Gastrocnemius medialis (tissue), 4 donors: Measurements from ENCODE around the gene TRMT44. TPM values are rescaled to one million over a fixed set of nuclear protein-coding genes. Genes with fewer than 3 reads are reported as not detected.
A peak's percentile ranks its signal among the peaks of the same experiment; 100 is the strongest.

ENCODE experiments used
- ATAC-seq, 2 donors: fragments of 150-250 bp; one replicate each; pipeline ENCODE4 v1.9.1; 2016
- DNase-seq, 2 donors: peaks; one replicate each; pipeline ENCODE4 v3.0.0-alpha.2; 2019
- H3K27ac ChIP-seq, 4 donors: fragments of 200-600 bp; sonication (generic); 1 replicate in 1 of 4; 2 replicates in 3 of 4; pipeline ENCODE4 v1.5.1; 2016 to 2018; ENCODE audit warnings: mild to moderate bottlenecking in 2 of 4, moderate library complexity in 1 of 4
- H3K27me3 ChIP-seq, 3 donors: fragments of 200-600 bp; sonication (generic) in 2 of 3; 1 replicate in 1 of 3; 2 replicates in 2 of 3; pipeline versions ENCODE4 v1.5.1 to v1.6.0; 2016 to 2019; ENCODE audit warnings: mild to moderate bottlenecking in 1 of 3, moderate library complexity in 1 of 3
- H3K36me3 ChIP-seq, 2 donors: fragments of 200-600 bp; sonication (generic) in 1 of 2; one replicate each; pipeline ENCODE4 v1.5.1; 2017 to 2018
- H3K4me1 ChIP-seq, 2 donors: fragments of 200-600 bp; sonication (generic) in 1 of 2; one replicate each; pipeline ENCODE4 v1.5.1; 2016 to 2017; ENCODE audit warnings: mild to moderate bottlenecking in 2 of 2
- H3K4me3 ChIP-seq, 4 donors: fragments of 200-600 bp; sonication (generic) in 3 of 4; 1 replicate in 1 of 4; 2 replicates in 3 of 4; pipeline ENCODE4 v1.5.1; 2016 to 2019; ENCODE audit warnings: mild to moderate bottlenecking in 2 of 4
- H3K9me3 ChIP-seq, 3 donors: fragments of 200-600 bp; sonication (generic) in 2 of 3; 1 replicate in 1 of 3; 2 replicates in 2 of 3; pipeline ENCODE4 v1.5.1; 2016 to 2019
- POLR2A ChIP-seq, 2 donors: fragments of 450-650 bp; IDR thresholded peaks; one replicate each; pipeline ENCODE4 v1.6.1; 2017; ENCODE audit warnings: antibody characterized with exemption in 2 of 2, mild to moderate bottlenecking in 2 of 2, moderate library complexity in 2 of 2
- in situ Hi-C, 4 donors: fragments of 200-750 bp; cut with MboI; loops; one replicate each; pipeline versions ENCODE4 v1.15.0 to v1.8.0; 2017; ENCODE audit warnings: low sequenced_read_pairs in 4 of 4
- intact Hi-C: fragments of 100-400 bp; cut with DNase I; formaldehyde crosslinking; loops from one replicate; pipeline ENCODE4 v1.15.1; 2023; ENCODE audit warnings: low total_unique reads
- total RNA-seq, 4 donors: library from RNA; depleted of rRNA; stranded (reverse); fragments of >200 nt; gene quantifications; one replicate each; pipeline versions ENCODE4 v1.1.0 to v1.2.3, GENCODE V29; 2016
- TF ChIP-seq, protein P1 (sequence below), 5 experiments: fragments of 450-650 bp in 3 of 5; fragments of 200-600 bp in 2 of 5; sonication (generic) in 2 of 5; IDR thresholded peaks in 4 of 5; conservative IDR thresholded peaks in 1 of 5; 1 replicate in 4 of 5; 2 replicates in 1 of 5; pipeline ENCODE4 v1.5.1; 2016 to 2019; ENCODE audit warnings: antibody characterized with exemption in 5 of 5, mild to moderate bottlenecking in 3 of 5, moderate library complexity in 3 of 5

TRMT44 gene, protein sequence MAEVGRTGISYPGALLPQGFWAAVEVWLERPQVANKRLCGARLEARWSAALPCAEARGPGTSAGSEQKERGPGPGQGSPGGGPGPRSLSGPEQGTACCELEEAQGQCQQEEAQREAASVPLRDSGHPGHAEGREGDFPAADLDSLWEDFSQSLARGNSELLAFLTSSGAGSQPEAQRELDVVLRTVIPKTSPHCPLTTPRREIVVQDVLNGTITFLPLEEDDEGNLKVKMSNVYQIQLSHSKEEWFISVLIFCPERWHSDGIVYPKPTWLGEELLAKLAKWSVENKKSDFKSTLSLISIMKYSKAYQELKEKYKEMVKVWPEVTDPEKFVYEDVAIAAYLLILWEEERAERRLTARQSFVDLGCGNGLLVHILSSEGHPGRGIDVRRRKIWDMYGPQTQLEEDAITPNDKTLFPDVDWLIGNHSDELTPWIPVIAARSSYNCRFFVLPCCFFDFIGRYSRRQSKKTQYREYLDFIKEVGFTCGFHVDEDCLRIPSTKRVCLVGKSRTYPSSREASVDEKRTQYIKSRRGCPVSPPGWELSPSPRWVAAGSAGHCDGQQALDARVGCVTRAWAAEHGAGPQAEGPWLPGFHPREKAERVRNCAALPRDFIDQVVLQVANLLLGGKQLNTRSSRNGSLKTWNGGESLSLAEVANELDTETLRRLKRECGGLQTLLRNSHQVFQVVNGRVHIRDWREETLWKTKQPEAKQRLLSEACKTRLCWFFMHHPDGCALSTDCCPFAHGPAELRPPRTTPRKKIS
- 10 to 100 TPM in 2 of 4 donors, 1 to 10 TPM in 2; 7.5 to 16.4 (median 10.2) TPM for total RNA-seq

DNA sequence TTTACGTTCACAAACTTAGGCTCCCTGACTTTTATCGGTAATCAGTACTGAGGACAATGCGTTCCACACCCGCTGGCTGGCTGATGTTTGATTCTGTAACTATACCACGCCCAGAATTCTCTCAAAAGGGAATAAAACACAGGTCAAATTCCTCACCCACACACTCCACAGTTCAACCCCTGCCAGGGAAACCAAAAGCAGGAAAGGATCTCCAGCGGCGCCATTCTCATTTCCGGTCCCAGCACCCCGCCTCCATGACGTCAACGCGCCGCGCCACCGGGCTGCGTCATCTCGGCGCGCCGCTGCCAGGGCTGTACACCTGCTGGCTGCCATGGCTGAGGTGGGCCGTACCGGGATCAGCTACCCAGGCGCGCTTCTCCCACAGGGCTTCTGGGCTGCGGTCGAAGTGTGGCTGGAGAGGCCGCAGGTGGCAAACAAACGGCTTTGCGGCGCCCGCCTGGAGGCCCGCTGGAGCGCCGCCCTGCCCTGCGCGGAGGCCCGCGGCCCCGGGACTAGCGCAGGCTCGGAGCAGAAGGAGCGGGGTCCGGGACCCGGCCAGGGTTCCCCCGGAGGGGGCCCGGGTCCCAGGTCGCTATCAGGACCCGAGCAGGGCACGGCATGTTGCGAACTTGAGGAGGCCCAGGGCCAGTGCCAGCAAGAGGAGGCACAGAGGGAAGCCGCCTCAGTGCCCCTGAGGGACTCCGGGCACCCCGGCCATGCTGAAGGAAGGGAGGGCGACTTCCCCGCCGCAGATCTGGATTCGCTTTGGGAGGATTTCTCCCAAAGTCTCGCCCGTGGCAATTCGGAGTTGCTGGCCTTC lies at the start of gene TRMT44, which contains the start of gene ACOX3:
Gene TRMT44, plus strand, starts transcription at position 286 of the 820 bp plus-strand sequence. Its CDS starts 46 bp downstream, at position 332.
Gene ACOX3, minus strand, starts transcription at position 232 of the 820 bp plus-strand sequence. CDS start 24,202 bp downstream, outside the sequence.
- DNase-seq, result peak; percentile 76 to 88
- Histone ChIP-seq H3K4me3 (peak within 1 kb of the TSS; percentile 83 to 99 (median 88)), H3K27me3 (no peaks in the 10 kb centered on the region), H3K9me3 (no peaks in the 10 kb centered on the region), H3K36me3 (no peaks in the 10 kb centered on the region), H3K4me1 (peaks cover 42 to 59% of the 10 kb centered on the region in 2 donors), H3K27ac (peak within 1 kb of the TSS; percentile 95 to 99 (median 98))
- ATAC-seq, result peak; percentile 92 to 93
- TF ChIP-seq POLR2A (IDR thresholded peaks at IDR 0.05), result peak; percentile 60 to 76
- TF ChIP-seq, protein P1, sequence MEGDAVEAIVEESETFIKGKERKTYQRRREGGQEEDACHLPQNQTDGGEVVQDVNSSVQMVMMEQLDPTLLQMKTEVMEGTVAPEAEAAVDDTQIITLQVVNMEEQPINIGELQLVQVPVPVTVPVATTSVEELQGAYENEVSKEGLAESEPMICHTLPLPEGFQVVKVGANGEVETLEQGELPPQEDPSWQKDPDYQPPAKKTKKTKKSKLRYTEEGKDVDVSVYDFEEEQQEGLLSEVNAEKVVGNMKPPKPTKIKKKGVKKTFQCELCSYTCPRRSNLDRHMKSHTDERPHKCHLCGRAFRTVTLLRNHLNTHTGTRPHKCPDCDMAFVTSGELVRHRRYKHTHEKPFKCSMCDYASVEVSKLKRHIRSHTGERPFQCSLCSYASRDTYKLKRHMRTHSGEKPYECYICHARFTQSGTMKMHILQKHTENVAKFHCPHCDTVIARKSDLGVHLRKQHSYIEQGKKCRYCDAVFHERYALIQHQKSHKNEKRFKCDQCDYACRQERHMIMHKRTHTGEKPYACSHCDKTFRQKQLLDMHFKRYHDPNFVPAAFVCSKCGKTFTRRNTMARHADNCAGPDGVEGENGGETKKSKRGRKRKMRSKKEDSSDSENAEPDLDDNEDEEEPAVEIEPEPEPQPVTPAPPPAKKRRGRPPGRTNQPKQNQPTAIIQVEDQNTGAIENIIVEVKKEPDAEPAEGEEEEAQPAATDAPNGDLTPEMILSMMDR (IDR thresholded peaks at IDR 0.05 in 4 of 5, conservative IDR thresholded peaks at IDR 0.05 in 1 of 5), result peak in 3 of 5 experiments; percentile 7 to 45 (median 32)
- intact Hi-C loops (no loop called here), in situ Hi-C loops (loop anchor here in 1 of 4 donors (25.0 kb wide), 1 partner anchor 628 kb away; no protein-coding TSS in a partner anchor)

DNA sequence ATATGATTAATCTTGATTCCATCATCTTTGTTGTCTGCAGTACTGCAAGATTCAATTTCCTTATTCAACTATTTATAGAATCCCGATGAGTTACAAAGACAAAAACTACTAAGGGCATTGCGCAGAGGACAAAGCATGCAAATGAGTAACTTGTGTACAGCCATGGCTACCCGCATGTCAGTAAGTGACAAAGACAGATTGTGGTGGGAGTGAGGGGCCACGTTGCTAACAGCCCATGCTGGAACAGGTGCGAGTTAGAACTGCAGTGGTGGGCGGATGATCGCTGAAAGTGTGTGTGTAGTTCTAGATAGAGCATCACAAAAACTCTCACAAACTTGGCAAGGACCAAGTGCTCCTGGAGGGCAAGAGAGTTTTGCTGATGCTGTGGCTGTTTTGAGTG lies 49.5 kb upstream of the TRMT44 start:
- H3K36me3 ChIP-seq, result peaks cover 0 to 34% of the 10 kb centered on the region in 2 donors
- DNase-seq (no peak), ATAC-seq (no peak)
- intact Hi-C loops (loop anchor here (5.0 kb wide), 1 partner anchor 59 kb away; no protein-coding TSS in a partner anchor), in situ Hi-C loops (loop anchor here in 1 of 4 donors (10.0 kb wide), 1 partner anchor 66 kb away; no protein-coding TSS in a partner anchor)
- peaks cover 42 to 48% of the 10 kb centered on the region in 2 donors for H3K4me1 ChIP-seq
- no peaks in the 10 kb centered on the region for H3K9me3 ChIP-seq
- no peaks in the 10 kb centered on the region for H3K27me3 ChIP-seq
- no peak for TF ChIP-seq POLR2A (IDR thresholded peaks at IDR 0.05)
- TF ChIP-seq, protein P1 (IDR thresholded peaks at IDR 0.05 in 4 of 5, conservative IDR thresholded peaks at IDR 0.05 in 1 of 5), result no peak
- H3K4me3 ChIP-seq, result no peak overlapping the region
- H3K27ac ChIP-seq, result peak overlapping the region; percentile 78 to 87 (median 79)

DNA sequence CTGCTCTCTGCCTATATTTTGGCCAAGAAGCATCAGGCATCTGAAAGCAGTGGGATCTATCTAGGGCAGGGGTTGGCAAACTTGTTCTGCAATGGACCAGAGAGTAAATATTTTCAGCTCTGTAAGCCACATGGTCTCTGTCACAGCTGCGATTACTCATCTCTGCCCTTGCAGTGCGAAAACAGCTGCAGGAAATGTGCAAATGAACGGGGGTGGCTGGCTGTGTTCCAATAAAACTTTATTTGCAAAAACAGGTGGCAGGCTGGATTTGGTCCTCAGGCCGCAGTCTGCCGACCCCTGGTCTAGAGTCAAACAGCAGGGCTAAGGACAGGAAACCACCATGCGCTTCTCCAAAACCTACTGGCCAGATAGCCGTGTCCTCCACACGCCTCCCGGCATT lies 48.6 kb upstream of the TRMT44 start:
- H3K4me1 ChIP-seq, result peaks cover 42 to 48% of the 10 kb centered on the region in 2 donors
- intact Hi-C loops, result loop anchor here (1.0 to 5.0 kb wide), 2 partner anchors 60 to 84 kb away; no protein-coding TSS in a partner anchor

More for the DNA sequence above, 48.6 kb upstream of the TRMT44 start:
- Histone ChIP-seq H3K4me3 (no peak overlapping the region), H3K9me3 (no peaks in the 10 kb centered on the region), H3K27me3 (no peaks in the 10 kb centered on the region), H3K36me3 (peaks cover 0 to 25% of the 10 kb centered on the region in 2 donors), H3K27ac (peak overlapping the region; percentile 78 to 87 (median 79))
- ATAC-seq (peak; percentile 86 to 88), DNase-seq (peak; percentile 80 to 87)
- peak in 1 of 2 donors; percentile 26 for TF ChIP-seq POLR2A (IDR thresholded peaks at IDR 0.05)
- TF ChIP-seq, protein P1 (IDR thresholded peaks at IDR 0.05 in 4 of 5, conservative IDR thresholded peaks at IDR 0.05 in 1 of 5), result no peak
- in situ Hi-C loops, result loop anchor here in 1 of 4 donors (10.0 kb wide), 1 partner anchor 67 kb away; no protein-coding TSS in a partner anchor
